ENCODE measurements around the gene CIAO2B. TPM values are rescaled to one million over a fixed set of nuclear protein-coding genes. Genes with fewer than 3 reads are reported as not detected.
A peak's percentile ranks its signal among the peaks of the same experiment; 100 is the strongest.

CIAO2B gene
- polyA plus RNA-seq, 3 donors from 2014 or later = 125 to 157 (median 132) TPM

- no peak for DNase-seq
- Mint-ChIP-seq H3K36me3 (no peaks in the 10 kb centered on the region), H3K4me1 (peaks cover 0 to under 1% of the 10 kb centered on the region in 2 donors), H3K4me3 (no peak within 1 kb of the TSS), H3K27ac (no peak within 1 kb of the TSS), H3K27me3 (ENCODE audit: low read depth in 3 of 3) (peaks cover 0 to 12% (median 10%) of the 10 kb centered on the region in 3 donors), H3K9me3 (peaks cover 0 to 1% (median 0%) of the 10 kb centered on the region in 6 donors)
These were observed 15.2 kb downstream of the CIAO2B start, which contains the start of gene CDH16 for GRCh38 chr16:66918803-66919568. Gene CDH16, minus strand, starts transcription at chr16:66918885. Its CDS starts 820 bp downstream, at chr16:66918065.

DNA sequence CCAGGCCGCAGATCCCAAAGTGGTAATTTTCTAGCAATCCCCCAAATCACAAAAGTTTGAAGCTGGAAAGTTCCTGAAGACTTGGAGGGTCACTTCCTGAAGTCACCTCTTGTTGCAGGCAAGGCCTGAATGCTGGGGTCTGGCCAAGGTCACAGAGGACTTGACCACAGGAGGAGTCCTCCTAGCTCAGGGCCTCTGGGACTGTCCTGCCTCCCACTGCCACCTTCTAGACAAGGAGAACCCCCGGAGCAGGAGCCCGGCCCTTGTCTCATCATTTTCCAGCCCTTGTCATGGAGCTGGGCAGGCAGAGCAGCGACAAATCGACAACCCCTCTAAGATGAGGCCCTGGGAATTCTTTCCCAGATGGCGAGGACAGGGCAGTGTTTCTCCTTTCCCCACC, 15.8 kb downstream of the CIAO2B start:
- Mint-ChIP-seq H3K4me3 (no peak overlapping the region), H3K36me3 (no peaks in the 10 kb centered on the region), H3K27me3 (ENCODE audit: low read depth in 3 of 3) (peaks cover 0 to 9% (median 9%) of the 10 kb centered on the region in 3 donors), H3K9me3 (peaks cover 0 to 1% (median 0%) of the 10 kb centered on the region in 6 donors), H3K4me1 (no peaks in the 10 kb centered on the region), H3K27ac (no peak overlapping the region)
- no peak for DNase-seq

DNA sequence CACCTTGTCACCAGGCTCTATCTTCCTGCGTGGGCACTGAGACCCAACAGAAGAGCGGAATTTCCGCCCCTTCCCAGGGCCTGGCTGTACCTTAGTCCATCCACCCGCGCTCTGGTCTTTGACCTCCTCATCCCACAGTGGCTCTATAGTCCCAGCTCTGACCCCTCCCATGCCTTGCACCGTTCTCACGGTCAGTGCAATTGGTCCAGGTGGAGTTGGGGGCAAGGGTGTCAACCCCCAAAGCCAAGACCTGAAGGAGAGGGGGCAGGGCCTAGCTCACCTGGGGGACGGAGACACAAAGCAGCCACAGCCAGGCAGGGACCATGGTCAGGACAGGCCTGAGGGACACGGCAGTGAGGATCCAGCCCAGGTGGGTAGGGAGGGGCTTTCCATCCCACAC, 16.5 kb downstream of the CIAO2B start:
- Mint-ChIP-seq H3K4me3 (no peak overlapping the region), H3K27ac (no peak overlapping the region), H3K36me3 (no peaks in the 10 kb centered on the region), H3K4me1 (no peaks in the 10 kb centered on the region), H3K9me3 (peaks cover 0 to 1% (median 0%) of the 10 kb centered on the region in 6 donors), H3K27me3 (ENCODE audit: low read depth in 3 of 3) (peaks cover 3 to 9% (median 8%) of the 10 kb centered on the region in 3 donors)
- no peak for DNase-seq

DNA sequence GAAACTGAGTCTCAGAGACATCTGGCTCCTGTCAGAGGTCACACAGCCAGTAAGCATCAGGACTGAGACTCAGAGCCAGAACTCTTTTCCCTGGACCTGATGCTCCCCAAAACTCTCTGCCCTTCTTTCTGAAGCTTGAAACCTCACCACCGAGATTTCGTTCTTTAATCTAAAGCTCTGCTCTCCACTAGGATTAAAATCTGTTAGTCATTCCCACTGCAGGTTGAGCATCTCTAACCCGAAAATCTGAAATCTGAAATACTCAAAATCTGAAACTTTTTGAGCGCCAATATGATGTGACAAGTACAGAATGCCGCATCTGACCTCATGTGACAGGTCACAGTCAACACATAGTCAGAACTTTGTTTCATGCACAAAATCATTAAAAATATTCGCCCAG, 17.7 kb downstream of the CIAO2B start:
- H3K4me1 Mint-ChIP-seq = no peaks in the 10 kb centered on the region
- no peaks in the 10 kb centered on the region for H3K36me3 Mint-ChIP-seq
- DNase-seq = no peak
- peaks cover 0 to 1% (median 0%) of the 10 kb centered on the region in 6 donors for H3K9me3 Mint-ChIP-seq
- H3K27ac Mint-ChIP-seq = no peak overlapping the region
- H3K4me3 Mint-ChIP-seq = no peak overlapping the region
- H3K27me3 Mint-ChIP-seq (ENCODE audit: low read depth in 3 of 3) = peaks cover 3 to 9% (median 8%) of the 10 kb centered on the region in 3 donors

DNA sequence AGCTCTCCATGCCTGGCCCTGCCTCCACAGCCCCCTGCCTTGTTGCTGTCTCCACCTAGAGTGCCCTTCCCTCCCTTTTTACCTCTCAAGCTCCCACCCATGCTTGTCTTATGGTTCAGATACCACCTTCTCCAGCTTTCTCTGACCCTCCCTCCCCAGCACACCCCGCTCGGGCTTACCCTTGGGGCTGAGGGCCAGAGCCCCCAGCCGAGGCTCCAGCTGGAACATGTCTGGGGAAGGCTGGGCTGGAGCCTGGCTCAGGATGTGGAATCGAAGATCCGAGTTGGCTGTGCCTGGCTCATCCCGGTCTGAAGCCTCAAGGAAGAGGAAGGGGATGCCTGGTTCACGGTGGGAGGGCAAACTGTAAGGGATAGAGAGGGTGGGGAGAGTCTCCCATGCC, 19.2 kb downstream of the CIAO2B start:
- DNase-seq = no peak
- Mint-ChIP-seq H3K4me1 (no peaks in the 10 kb centered on the region), H3K36me3 (no peaks in the 10 kb centered on the region), H3K27ac (no peak overlapping the region), H3K27me3 (ENCODE audit: low read depth in 3 of 3) (peaks cover 3 to 4% (median 3%) of the 10 kb centered on the region in 3 donors), H3K9me3 (peaks cover 0 to 1% (median 0%) of the 10 kb centered on the region in 6 donors), H3K4me3 (no peak overlapping the region)

DNA sequence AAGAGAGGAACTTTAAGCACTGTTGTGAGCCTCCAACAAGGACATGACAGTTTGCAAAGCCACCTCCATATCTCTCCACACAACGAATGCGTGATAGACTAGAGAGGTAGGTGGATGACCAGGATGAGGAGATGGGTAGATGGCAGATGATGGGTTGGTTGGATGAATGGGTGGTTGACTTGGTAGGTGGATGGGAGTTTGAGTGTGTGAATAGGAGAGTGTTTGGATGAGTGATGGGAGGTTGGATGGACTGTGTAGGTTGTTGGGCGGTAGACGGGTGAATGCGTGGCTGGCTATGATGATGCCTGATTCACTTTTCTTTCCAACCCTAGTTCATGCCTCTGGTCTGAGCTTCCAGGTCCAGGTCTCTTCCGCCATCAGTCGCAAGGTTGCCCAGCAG, 19.7 kb downstream of the CIAO2B start:
- peaks cover 3 to 4% (median 3%) of the 10 kb centered on the region in 3 donors for H3K27me3 Mint-ChIP-seq (ENCODE audit: low read depth in 3 of 3)
- no peak overlapping the region for H3K4me3 Mint-ChIP-seq
- H3K36me3 Mint-ChIP-seq = no peaks in the 10 kb centered on the region
- peak overlapping the region in 1 of 6 donors; percentile 49 for H3K27ac Mint-ChIP-seq
- H3K9me3 Mint-ChIP-seq = peaks cover 0 to 1% (median 0%) of the 10 kb centered on the region in 6 donors
- DNase-seq = no peak
- H3K4me1 Mint-ChIP-seq = no peaks in the 10 kb centered on the region

DNA sequence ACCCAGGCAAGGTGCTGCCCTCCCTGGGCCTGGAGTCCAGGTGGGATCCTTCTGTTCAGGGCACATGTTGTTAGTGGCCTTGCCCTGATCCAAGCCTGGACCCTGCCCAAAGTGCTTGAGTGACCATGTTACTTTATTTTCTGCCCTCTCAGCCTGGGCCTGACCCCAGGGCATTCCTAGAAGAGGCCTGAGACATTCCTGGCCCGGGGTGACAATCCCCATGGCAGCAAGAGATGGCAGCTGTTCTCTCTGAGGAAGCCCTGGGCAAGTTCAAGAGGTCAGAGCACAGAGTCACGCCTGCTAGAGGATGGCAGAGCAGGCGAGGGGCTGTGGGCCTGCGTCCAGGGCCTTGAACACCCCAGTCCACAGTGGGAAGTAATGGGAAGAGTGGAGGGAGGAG, 20.5 kb downstream of the CIAO2B start:
- peaks cover 0 to 4% (median 3%) of the 10 kb centered on the region in 3 donors for H3K27me3 Mint-ChIP-seq (ENCODE audit: low read depth in 3 of 3)
- DNase-seq = no peak
- H3K4me3 Mint-ChIP-seq = no peak overlapping the region
- H3K4me1 Mint-ChIP-seq = no peaks in the 10 kb centered on the region
- no peaks in the 10 kb centered on the region for H3K36me3 Mint-ChIP-seq
- peaks cover 0 to 1% (median 0%) of the 10 kb centered on the region in 6 donors for H3K9me3 Mint-ChIP-seq
- no peak overlapping the region for H3K27ac Mint-ChIP-seq

- Mint-ChIP-seq H3K4me3 (no peak overlapping the region), H3K9me3 (peaks cover 0 to 1% (median 0%) of the 10 kb centered on the region in 6 donors), H3K27ac (no peak overlapping the region), H3K27me3 (ENCODE audit: low read depth in 3 of 3) (peaks cover 0 to 3% (median 2%) of the 10 kb centered on the region in 3 donors), H3K36me3 (no peaks in the 10 kb centered on the region), H3K4me1 (no peaks in the 10 kb centered on the region)
- DNase-seq = no peak
These were observed 21.1 kb downstream of the CIAO2B start for GRCh38 chr16:66913081-66913480.

DNA sequence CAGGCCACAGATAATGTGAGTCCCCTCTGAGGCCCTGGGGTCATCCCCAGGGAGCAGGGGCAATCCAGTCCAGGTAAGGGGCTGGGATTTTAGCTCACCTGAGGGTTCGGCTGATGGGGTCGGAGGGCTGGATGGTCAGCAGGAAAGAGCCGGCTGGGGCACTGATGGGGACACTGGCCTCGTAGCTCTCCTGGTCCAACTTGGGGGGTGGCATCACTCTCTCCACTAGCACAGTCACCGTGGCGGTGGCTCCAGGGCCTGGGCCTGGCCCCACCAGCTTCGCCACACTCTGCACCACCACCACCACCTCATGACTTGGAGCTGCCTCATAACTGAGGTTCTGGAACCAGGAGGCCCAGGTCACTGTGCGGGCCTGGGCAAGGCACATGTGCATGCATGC, 22.4 kb downstream of the CIAO2B start:
- no peak for DNase-seq
- no peaks in the 10 kb centered on the region for H3K4me1 Mint-ChIP-seq
- no peak overlapping the region for H3K27ac Mint-ChIP-seq
- H3K36me3 Mint-ChIP-seq = no peaks in the 10 kb centered on the region
- no peak overlapping the region for H3K4me3 Mint-ChIP-seq
- peaks cover 0 to 3% (median 2%) of the 10 kb centered on the region in 3 donors for H3K27me3 Mint-ChIP-seq (ENCODE audit: low read depth in 3 of 3)
- peaks cover 0 to 1% (median 0%) of the 10 kb centered on the region in 6 donors for H3K9me3 Mint-ChIP-seq

- Mint-ChIP-seq H3K36me3 (no peaks in the 10 kb centered on the region), H3K4me3 (no peak overlapping the region), H3K27me3 (ENCODE audit: low read depth in 3 of 3) (peaks cover 0 to 3% (median 2%) of the 10 kb centered on the region in 3 donors), H3K9me3 (peaks cover 0 to 1% (median 0%) of the 10 kb centered on the region in 6 donors), H3K4me1 (no peaks in the 10 kb centered on the region), H3K27ac (no peak overlapping the region)
- no peak for DNase-seq
These were observed 23.1 kb downstream of the CIAO2B start for GRCh38 chr16:66911112-66911511.

DNA sequence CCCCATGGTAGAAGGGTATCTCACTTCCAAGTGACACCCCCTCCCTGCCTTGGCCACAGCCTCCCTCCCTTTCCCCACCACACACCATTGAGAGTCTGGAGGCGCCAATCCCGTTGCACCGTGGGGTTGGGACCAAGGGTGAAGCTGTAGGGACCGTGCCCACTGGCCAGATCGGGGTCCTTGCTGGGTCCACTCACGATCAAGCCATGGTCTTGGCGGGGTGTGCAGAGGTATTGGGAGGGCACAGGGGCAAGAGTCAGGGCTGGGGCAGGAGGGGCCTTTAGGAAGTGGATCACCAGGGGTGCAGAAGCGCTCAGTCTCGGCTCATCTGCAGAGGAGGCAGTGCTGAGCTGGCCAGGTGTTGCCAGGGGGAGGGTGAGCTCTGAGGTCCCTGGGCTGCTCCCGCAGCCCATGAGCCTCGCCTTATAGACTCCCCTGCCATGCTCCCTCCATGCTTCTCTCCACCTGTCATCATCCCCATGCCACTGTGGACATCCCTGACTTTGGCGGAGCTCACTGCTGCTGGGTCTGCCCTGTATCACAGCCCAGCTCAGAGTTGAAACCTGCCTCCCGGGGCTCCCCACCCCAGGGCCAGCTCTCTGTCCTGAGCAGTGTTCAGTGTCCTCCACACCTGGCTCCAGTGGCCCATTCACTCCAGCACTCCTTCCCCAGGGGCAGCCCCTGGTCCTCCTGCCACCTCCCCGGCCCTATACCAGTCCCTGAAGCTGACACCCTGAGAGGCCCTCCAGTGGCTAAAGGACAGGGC, 23.8 kb downstream of the CIAO2B start:
- Mint-ChIP-seq H3K36me3 (no peaks in the 10 kb centered on the region), H3K4me1 (no peaks in the 10 kb centered on the region), H3K27ac (no peak overlapping the region), H3K9me3 (no peaks in the 10 kb centered on the region), H3K4me3 (no peak overlapping the region), H3K27me3 (ENCODE audit: low read depth in 3 of 3) (peaks cover 0 to 3% (median 2%) of the 10 kb centered on the region in 3 donors)
- DNase-seq = no peak

GRCh38 chr16:66908762-66909559, 25.2 kb downstream of the CIAO2B start:
- no peak overlapping the region for H3K4me3 Mint-ChIP-seq
- no peaks in the 10 kb centered on the region for H3K4me1 Mint-ChIP-seq
- no peak for DNase-seq
- no peaks in the 10 kb centered on the region for H3K36me3 Mint-ChIP-seq
- no peak overlapping the region for H3K27ac Mint-ChIP-seq
- H3K9me3 Mint-ChIP-seq = no peaks in the 10 kb centered on the region
- H3K27me3 Mint-ChIP-seq (ENCODE audit: low read depth in 3 of 3) = peaks cover 0 to 4% (median 3%) of the 10 kb centered on the region in 3 donors

- no peaks in the 10 kb centered on the region for H3K9me3 Mint-ChIP-seq
- H3K36me3 Mint-ChIP-seq = no peaks in the 10 kb centered on the region
- H3K4me3 Mint-ChIP-seq = no peak overlapping the region
- no peak for DNase-seq
- H3K27me3 Mint-ChIP-seq (ENCODE audit: low read depth in 3 of 3) = peaks cover 0 to 4% (median 3%) of the 10 kb centered on the region in 3 donors
- no peaks in the 10 kb centered on the region for H3K4me1 Mint-ChIP-seq
- H3K27ac Mint-ChIP-seq = no peak overlapping the region
These were observed 26.1 kb downstream of the CIAO2B start for GRCh38 chr16:66908116-66908515.

Data from immature natural killer cell (primary cell).